ENCODE data around the gene TANGO6.
"Not testable (repeated sequence)": the region's sequence is repeated elsewhere in the genome, so short reads cannot be mapped to it uniquely, and the experiment has no call there.

Gene TANGO6

DNA sequence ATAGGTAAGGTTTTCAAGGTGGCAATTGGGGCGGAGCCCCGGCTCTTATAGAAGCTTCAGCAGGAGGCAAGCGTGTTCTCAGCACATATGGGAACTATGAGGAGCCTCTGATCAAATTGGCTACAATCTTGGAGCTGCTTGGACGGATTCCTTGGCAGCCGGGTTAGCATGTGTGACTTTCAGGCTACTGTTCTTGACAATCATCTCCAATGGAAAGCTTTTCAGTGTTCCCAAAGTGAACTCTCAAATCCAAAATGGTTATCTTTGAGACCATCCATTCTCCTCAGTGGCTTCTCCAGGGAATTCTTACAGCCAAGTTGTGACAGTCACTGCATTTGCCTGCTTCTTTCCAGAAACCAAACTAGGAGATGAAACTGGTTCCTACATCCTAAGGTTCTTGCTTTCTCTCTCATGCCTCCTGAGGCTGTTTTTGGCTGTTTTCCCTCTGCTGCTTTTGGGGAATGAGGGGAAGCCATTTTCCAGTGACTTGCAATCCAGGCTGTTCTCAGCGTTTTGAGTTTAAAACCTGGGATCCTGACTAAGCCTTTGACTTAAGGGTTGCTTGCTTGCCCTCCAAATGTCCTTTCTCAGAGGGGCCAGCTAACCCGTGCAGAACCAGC is 273.0 kb downstream of the TANGO6 start:
- DNase-seq (ENCODE audit: low read depth in 2 of 2): no peak

DNA sequence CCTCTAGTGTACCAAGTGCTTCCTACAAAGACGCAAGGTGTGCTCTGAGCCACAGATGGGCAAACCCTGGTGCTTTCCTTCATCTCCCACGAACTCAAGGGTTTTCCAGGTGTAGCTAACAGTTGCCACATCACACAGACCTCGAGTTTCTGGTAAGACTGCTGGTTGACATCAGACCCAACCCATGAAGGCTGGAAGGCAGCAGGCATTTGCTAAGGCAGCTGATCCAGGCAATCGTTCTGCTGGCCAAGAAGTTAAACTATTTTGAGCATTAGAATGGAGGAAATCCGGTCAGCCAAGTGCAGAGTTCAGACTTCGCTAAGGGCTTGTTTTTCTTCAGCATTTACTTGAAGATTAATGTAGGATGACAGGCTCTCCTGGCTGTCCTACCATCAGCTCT is 273.6 kb downstream of the TANGO6 start:
- DNase-seq (ENCODE audit: low read depth in 2 of 2): no peak

DNA sequence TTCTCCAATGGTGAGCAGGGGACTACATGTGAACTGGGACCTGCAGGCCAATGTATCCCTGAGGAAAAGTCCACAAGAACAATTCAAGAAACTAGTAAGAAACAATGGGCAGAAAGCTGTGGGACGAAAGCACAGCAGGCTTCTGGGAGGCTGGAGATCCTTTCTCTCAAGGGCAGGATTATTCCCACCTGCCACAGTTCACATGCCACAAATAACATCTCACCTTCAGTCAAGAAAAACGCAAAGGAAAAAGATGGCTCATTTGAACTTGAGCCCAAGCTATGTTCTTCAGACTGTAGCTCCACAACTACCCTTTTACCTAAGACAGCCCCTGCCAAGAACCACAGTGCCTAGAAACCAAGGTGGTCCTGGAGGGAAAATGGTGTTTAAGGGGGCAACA is 275.1 kb downstream of the TANGO6 start:
- DNase-seq (ENCODE audit: low read depth in 2 of 2): no peak

DNA sequence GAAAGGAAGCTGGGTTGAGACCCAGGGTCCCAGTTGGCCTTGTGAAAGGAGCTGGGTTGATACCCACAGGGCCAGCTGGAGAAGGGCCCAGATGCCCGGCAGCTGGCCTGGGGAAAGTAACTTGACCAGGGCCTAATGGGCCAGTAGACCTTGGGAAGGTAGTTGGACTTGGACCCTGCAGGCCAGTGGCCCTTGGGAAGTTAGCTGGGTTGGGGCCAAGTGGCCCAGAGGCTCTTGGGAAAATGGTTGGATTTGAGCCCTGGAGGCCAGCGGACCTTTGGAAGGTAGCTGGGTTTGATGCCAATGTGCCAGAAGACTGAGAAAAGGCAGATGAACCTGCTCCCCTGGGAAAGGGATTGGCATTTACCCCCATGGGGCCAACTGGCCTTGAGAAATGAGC is 275.7 kb downstream of the TANGO6 start:
- DNase-seq (ENCODE audit: low read depth in 2 of 2): no peak

DNA sequence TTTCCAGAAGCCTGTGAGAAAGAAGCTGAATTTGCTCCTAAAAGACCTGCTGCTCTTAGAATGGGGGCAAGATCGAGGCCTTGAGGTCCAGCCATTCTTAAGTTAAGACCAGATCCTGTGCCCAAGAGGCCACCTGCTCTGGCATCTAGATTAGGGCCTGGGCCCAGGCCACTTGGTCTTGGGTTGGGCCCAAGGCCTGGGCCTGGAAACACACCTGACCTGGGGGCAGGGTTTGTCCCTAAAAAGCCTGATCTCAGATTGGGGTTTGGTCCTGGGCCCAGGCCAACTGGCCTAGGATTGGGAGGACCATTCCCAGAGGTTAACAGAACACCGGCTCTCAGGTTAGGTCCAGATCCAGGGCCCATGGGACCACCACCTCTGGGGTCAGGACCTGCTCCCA is 276.2 kb downstream of the TANGO6 start:
- DNase-seq (ENCODE audit: low read depth in 2 of 2): no peak

DNA sequence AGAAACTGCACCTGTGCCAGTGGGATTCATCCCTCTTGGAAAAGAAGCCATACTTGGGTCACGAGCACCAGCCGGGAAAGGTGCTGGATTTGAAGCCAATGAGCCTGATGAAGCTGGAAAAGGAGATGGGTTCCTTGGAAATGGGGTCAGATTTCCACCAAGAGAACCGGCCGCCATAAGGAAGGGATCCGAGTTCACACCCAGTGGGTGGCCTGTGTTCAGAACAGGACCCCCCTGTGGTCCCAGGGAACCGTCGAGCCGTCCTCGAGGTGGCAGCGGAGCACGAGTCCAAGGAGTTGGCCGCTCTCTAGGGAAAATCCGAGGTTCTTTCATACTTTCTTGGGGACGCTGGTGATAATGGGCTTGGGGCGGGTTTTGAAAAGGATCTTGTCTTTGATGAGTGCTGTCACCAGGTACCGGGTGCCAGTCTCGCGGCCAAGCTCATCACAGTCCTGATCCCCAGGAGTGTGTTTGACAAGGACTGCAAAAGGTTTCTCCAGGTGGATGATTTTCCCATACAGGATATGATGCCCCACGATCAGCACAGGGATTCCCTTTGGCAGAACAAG is 276.8 kb downstream of the TANGO6 start:
- DNase-seq (ENCODE audit: low read depth in 2 of 2): no peak

DNA sequence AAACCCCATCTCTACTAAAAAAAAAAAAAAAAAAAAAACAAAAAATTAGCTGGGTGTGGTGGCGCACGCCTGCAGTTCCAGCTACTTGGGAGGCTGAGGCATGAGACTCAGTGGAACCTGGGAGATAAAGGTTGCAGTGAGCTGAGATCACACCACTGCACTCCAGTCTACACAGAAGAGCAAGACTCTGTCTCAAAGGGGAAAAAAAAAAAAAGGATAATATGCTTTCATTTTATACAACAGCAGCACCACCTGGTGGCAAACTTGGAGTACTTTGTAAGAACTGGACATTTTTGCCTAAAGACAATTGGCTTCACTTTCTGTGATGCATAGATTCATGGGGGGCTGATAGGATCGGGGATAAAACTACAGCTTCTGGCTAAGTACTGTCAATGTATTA is 280.6 kb downstream of the TANGO6 start:
- no peak for DNase-seq (ENCODE audit: low read depth in 2 of 2)

DNA sequence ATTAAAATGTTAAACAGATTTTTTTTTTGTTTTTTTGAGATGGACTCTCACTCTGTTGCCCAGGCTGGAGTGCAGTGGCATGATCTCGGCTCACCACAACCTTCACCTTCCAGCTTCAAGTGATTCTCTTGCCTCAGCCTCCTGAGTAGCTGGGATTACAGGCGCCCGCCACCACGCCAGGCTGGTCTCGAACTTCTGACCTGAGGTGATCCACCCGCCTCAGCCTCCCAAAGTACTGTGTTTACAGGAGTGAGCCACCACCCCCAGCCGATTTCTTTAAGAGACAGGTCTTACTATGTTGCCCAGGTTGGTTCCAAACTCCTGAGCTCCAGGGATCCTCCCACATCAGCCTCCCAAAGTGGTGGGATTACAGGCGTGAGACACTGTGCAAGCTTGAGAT is 281.1 kb downstream of the TANGO6 start:
- not testable (repeated sequence) for DNase-seq (ENCODE audit: low read depth in 2 of 2)

DNA sequence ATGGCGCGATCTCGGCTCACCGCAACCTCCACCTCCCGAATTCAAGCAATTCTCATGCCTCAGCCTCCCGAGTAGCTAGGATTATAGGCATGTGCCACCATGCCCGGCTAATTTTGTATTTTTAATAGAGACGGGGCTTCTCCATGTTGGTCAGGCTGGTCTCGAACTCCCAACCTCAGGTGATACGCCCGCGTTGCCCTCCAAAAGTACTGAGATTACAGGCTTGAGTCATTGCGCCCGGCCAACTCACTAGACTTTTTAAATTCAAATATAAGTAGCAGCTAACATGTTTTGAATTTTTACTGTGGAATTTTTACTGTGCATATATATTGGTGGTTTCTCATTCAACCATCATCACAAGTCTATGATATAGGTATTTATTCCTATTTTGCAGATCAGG is 281.6 kb downstream of the TANGO6 start:
- DNase-seq (ENCODE audit: low read depth in 2 of 2): not testable (repeated sequence)

DNA sequence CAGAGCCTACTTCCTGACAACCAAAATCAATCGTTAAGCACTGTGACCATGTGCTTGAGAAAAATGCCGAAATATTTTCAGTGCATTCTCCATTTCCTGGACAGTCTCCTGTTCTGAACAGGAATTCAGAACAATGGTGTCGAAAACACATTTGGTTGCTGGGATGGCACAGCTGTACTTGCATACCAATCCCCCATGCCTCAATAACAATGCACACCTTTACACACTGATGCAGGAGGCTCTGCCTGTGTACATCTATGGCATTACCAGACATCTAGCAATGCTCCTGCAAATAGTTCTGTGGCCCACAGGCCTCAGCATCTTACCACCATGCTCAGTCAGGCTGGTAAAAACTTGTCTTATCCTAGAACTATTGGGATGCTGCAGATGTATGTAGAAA is 282.9 kb downstream of the TANGO6 start:
- DNase-seq (ENCODE audit: low read depth in 2 of 2): no peak

DNA sequence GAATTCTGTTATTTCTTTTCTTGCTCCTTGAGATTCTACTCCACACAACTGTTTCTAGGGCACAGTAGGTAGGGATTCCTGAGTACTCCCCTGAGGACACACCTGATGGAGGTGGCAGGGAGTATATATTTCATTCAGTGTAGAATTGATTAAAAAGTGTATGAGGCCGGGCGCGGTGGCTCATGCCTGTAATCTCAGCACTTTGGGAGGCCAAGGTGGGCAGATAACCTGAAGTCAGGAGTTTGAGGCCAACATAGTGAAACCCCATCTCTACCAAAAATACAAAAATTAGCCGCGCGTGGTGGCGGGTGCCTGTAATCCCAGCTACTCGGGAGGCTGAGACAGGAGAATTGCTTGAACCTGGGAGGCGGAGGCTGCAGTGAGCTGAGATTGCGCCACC is 283.5 kb downstream of the TANGO6 start:
- not testable (repeated sequence) for DNase-seq (ENCODE audit: low read depth in 2 of 2)

DNA sequence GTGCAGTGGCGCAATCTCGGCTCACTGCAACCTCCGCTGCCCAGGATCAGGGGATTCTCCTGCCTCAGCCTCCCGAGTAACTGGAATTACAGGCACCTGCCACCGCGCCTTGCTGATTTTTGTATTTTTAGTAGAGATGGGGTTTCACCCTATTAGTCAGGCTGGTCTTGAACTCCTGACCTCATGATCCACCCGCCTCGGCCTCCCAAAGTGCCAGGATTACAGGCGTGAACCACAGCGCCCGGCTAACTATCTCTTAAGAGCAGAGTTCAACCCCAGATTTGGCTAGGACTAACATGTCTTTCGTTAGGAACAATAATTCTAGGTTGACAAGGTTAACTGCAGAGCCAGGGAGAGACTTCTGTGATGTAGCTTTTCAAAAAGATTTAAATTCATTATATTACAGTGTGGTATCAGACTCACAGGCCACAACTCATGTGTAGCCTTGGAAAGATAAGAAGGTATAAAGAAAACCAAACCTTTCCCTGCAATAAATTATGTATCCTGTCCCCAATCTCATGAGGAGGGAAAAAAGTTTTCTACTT is 284.7 kb downstream of the TANGO6 start:
- no peak for DNase-seq (ENCODE audit: low read depth in 2 of 2)

DNA sequence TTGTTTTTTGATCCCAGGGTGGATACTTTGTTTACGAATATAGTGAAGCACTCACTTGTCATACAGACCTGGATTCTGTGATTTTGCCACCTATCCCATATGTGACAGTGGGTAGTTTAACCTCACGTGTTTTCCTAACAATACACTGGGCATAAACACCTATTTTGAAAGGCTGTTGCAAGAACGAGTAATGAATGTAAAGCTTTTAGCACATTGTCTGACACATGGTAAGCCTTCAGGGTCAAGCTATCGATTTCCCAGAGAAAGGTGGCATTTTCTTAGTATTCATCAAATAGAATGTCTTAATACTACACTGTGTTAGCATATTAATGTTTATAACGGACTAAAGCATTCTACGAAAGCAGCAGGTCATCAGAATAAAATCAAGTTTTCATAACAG is 287.1 kb downstream of the TANGO6 start:
- DNase-seq (ENCODE audit: low read depth in 2 of 2): no peak

DNA sequence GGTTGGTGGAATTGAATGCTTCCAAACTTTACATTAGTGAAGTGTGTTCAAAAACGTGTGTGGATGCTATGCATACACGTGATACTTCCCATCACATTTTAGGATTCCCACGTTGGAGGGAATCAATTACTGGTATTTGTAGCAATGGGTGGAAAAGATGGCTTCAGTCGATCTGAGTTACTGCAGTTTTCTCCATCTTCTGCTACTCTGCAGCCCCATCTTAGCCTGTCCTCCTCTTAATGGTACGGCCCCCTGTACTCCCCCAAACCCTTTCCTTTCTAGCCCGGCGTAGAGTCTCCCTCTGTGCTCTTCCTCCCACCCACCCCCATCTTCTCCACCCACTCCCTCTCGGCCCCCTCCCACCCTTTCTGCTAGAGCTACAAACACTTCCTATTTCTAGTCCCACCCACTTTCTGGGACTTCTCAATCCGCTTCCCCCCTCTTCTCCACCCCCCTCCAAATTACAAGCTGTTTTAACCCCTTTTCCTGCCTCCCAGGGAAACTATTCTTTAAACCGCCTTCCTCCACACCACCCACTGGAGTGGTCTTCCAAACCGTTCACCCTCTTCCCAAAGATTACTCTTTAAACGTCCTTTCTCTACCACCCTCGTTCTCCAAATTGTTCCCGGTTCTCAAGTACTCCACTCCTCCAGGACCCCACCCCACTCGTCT is 288.0 kb downstream of the TANGO6 start:
- no peak for DNase-seq (ENCODE audit: low read depth in 2 of 2)

DNA sequence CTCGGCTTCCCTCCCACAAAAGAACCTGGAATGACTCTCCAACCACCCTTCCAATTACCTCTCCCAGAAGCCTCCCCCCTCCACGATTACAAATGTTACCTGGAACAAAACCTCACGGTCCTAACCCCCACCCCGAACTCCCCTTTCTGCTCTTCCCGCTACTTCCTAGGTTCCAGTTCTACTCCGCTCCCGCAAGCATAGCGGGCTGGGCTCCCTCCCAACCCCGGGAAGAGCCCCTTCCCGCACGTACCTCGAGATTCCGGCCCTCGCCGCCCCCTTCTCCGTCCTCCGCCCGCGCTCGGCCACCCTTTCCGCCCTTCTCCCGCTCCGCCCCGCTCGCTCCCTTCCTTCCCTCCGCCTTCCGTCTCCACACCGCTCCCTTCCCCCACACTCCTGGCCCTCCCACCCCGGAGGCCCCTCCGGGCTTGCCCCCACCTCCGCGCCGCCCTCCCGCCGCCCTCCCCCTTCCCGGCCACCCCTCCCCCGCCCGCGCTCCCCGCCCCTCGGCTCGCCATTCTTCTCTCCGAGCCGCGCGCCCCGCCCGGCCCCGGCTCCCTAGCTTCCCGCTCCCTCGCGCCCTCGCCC is 288.6 kb downstream of the TANGO6 start:
- DNase-seq (ENCODE audit: low read depth in 2 of 2): peak; percentile 80 to 82

DNA sequence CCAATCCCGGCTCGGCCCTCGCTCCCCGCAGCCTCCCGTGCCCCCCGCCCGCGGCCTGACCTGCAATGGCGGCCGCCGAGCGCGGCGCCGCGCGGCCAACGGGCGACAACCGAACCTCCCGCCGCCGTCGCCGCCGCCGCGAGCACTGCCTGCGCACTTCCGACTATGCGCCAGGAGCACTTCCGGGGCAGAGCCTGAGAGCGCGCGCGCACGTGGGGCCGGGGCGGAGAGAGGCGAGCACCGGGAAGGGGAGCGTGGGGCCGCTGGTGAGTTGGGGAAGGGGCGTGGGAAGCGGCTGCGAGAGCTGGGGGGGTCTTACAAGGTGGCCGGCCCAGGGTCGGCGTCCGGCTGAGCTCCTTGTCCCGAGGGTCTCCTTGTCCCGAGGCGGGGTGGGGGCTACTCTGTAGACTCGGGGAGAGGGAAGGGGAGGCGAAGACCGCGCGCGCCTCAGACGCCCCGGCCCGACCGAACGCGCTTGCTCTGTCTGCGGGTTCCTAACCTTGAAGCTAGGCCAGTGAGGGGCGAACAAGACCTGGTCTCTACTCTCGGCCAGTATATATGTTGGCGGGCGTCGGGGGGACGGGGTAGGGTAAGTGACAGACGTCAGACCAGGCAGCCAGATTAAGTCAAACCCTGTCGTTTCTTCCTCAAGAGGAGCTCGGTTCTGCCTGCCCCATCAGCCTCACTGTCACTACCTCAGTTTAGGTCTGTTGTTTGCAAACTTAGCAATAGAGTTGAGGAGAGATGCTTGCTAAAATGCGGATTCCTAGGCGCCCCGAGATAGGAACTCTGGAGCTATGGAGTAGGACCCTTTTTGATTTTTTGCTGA is 289.3 kb downstream of the TANGO6 start, which contains the start of the genes CHTF8 and UTP4:
TSS of gene CHTF8 (minus strand) at position 165 of the 829 bp plus-strand sequence. CDS start 11,130 bp downstream, outside the sequence.
TSS of gene UTP4 (plus strand) at position 226 of the 829 bp plus-strand sequence. CDS start 811 bp downstream, outside the sequence.
- DNase-seq (ENCODE audit: low read depth in 2 of 2): peak; percentile 85 to 86

DNA sequence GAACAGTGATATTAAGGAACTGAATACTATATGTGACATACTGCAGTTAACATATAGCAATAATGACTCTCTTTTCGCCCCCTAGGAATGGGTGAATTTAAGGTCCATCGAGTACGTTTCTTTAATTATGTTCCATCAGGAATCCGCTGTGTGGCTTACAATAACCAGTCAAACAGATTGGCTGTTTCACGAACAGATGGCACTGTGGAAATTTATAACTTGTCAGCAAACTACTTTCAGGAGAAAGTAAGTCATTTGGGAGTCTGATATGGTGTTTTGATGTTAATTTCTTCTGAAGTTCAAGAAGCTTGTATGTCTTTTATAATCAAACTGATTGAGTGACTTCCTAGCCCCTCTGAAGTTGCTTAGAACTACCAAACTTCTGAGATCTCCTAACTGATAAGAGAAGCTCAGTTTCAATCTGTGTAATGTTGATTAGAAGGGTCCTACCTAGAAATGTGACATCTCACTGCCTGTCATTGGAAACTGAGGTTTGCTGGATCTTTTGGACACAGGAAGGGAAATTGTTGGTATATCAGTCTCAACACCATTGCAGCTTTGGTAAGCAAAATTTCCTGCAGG is 290.1 kb downstream of the TANGO6 start:
- no peak for DNase-seq (ENCODE audit: low read depth in 2 of 2)

All from stimulated activated CD8-positive, alpha-beta memory T cell treated with anti-CD3 and anti-CD28 coated beads, Interleukin-2, amount 100 ng/mL, for 48 hours (primary cell).